ENCODE data around the gene ZDHHC14.

DNA sequence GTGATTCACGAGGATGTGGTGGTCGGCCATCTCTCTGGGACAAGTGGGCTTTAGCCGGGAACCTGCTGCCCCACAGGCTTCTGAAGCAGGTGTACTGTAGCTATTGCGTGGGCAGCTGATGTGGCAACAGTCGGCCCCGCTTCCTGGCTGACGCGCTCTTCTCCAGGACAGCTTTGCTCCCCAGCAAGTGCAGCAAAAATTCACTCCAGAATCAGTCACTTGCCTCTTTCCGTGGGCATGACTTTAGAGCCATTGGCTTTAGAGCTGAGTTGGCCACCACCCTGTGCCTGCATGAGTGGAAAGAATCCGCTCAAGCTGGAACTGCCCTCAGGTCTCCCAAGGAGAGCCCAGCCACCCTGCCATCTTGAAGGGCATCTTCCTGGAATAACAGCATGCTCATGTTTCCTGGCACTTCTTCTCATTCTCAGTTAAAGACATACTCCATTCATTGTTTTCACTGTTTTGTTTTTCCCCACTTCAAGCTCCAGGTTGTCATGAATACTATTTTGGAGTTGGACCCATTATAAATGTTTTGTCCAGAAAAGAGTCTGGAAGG lies 178.3 kb downstream of the ZDHHC14 start:
- TF ChIP-seq CTCF (IDR thresholded peaks at IDR 0.05), result no peak
- TF ChIP-seq POLR2A (IDR thresholded peaks at IDR 0.05), result no peak
